VCaP (cell line): ENCODE data around the gene GPX3.

ENCODE experiments used
- H3K27ac ChIP-seq: fragments of 450-650 bp; 2 replicates; pipeline ENCODE4 v1.5.1; 2017
- TF ChIP-seq, protein P1 (sequence below): fragments of 450-650 bp; conservative IDR thresholded peaks from 2 replicates; pipeline ENCODE4 v1.5.1; 2017; ENCODE audit warnings: mild to moderate bottlenecking, moderate library complexity

The GPX3 gene

DNA sequence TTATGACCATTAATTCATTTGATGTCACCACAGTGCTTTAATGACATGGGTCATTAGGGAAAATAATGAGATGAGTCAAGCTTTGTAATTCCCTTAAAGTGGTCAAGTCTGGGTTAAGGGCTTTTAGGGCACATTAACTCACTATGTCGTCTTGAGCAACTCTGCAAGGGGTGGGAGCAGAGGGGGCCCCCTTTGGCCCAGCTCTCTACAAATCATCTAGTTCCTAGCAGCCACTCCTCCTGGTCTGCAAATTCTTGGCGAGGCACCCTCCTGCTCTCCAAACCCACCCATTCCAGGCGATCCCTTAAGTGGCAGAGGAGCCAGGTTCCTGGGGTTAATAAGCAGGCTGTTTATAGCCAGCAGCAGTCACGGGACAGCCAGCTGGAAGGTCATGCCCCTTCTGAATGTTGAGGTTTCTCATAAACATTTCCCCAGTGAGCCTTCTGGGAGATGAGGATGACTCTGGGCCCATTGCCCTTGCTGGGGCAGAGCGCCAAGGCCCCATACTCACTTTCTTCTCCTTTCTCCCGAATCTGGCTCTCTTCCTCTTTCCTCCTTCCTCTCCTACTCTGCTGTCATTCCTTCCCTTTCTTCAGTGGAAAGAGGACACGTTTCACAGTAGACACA is 14.3 kb upstream of the GPX3 start:
- TF ChIP-seq, protein P1, sequence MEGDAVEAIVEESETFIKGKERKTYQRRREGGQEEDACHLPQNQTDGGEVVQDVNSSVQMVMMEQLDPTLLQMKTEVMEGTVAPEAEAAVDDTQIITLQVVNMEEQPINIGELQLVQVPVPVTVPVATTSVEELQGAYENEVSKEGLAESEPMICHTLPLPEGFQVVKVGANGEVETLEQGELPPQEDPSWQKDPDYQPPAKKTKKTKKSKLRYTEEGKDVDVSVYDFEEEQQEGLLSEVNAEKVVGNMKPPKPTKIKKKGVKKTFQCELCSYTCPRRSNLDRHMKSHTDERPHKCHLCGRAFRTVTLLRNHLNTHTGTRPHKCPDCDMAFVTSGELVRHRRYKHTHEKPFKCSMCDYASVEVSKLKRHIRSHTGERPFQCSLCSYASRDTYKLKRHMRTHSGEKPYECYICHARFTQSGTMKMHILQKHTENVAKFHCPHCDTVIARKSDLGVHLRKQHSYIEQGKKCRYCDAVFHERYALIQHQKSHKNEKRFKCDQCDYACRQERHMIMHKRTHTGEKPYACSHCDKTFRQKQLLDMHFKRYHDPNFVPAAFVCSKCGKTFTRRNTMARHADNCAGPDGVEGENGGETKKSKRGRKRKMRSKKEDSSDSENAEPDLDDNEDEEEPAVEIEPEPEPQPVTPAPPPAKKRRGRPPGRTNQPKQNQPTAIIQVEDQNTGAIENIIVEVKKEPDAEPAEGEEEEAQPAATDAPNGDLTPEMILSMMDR = no peak
- no peak overlapping the region for H3K27ac ChIP-seq

GRCh38 chr5:151006704-151007334 is 13.6 kb upstream of the GPX3 start:
- TF ChIP-seq, protein P1 = no peak
- H3K27ac ChIP-seq = no peak overlapping the region

DNA sequence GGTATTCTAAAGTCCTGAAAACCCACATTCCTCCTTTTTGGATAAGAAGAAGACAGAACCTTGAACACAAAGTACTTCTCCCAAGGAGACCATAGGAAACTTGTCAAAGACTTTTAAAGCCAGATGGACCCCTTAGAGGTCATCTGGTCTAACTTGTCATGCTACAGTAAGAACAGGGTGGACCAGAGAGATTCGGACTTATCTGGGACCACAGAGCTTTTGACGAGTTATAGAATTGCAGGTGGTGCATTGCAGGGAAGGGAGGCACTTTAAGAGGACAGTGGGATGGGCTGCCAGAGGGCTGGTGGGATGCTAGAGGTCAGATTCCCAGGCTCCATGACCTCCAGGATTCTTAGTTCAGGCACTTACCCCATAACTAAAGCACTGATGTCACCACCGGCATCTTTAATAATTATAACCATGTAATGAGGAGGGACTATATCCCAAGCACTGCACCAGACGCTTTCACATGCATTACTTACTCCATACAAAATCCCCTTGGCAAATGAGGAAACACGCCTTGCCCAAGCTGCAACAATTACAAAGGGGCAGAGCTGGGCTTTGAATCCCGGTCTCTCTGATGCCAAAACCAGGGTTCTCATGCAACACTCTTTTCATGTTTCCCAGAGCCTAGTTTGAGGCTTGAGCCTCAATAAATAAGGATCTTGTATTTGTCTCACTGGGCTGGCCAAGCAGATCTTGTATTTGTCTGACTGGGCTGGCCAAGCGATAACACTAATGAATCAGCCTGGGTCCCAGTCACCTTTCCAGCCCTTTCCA is 12.8 kb upstream of the GPX3 start:
- TF ChIP-seq, protein P1 = no peak
- H3K27ac ChIP-seq = no peak overlapping the region

- TF ChIP-seq, protein P1 = no peak
- no peak overlapping the region for H3K27ac ChIP-seq
These were observed 12.2 kb upstream of the GPX3 start for GRCh38 chr5:151008210-151008491.

GRCh38 chr5:151008906-151009305 is 11.5 kb upstream of the GPX3 start:
- TF ChIP-seq, protein P1 = no peak

DNA sequence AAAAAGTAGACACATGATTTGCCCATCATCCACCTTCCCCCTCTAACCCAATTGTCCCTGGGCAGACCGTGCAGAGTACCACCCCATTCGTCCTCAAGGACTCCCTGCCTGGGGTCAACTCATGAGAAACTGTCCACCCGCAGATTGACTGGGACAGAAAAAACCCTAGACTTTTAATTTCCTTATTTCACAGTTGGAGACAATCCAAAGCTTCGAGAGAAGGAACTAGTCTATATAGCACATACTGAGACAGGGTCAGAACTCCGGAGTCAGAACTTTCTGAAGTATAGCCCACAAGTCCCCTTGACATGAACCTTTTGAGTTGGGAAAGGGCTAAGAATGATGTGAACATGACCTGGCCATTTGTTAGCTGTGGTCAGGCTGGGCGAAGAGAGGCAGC is 7.5 kb upstream of the GPX3 start:
- TF ChIP-seq, protein P1 = no peak
- no peak overlapping the region for H3K27ac ChIP-seq

More at GRCh38 chr5:151008906-151009305, 11.5 kb upstream of the GPX3 start:
- H3K27ac ChIP-seq = no peak overlapping the region

DNA sequence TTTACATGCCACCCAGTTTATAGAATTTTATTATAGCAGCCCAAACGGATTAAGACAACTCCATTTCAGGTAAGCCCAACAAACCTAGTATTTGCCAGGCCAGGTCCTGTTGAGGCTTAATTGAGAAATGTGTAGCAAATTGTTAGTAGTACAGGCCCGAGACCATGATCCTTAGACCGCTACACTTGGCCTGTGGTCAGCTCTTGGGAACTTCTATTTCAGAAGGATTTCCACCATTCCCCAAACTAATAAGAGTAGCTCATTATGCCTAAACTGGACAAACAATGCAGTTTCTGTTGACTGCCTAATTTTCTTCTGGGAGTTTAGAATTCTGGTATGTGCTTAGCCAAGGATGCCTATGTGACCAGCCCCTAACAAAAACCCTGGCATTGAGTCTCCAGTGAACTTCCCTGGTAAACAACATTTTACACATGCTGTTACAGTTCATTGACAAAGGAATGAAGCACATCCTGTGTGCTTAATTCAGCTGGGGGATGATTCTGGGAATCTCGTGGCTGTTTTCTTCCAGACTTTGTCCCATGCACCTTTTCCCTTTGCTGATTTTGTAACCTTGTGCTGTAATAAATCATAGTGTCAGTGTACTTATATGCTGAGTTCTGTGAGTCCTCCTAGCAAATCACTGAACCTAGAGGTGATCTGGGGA is 5.6 kb upstream of the GPX3 start:
- TF ChIP-seq, protein P1 = no peak
- peak overlapping the region; percentile 73 for H3K27ac ChIP-seq
